Measurements from ENCODE around the gene TMEM252.

DNA sequence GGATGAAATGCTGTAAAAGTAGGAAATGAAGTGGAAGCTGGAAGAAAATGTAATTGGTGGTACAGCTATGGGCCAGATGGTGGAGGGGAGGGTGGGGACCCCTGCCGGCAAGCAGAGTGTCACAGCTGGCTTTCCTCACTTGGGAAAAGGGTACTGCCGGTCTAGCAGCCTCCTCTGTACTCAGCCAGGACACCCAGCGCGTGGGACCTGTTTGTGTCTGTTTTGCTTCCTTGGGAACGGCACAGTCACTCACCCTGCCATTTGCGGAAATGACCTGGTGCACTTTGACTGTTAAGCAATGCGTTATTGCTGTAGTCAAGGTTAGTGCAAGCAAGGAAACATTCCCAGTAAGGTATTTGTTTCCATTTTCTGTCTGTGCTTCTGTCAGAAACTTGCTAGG is 10.1 kb downstream of the TMEM252 start:
- TF ChIP-seq, protein P1, sequence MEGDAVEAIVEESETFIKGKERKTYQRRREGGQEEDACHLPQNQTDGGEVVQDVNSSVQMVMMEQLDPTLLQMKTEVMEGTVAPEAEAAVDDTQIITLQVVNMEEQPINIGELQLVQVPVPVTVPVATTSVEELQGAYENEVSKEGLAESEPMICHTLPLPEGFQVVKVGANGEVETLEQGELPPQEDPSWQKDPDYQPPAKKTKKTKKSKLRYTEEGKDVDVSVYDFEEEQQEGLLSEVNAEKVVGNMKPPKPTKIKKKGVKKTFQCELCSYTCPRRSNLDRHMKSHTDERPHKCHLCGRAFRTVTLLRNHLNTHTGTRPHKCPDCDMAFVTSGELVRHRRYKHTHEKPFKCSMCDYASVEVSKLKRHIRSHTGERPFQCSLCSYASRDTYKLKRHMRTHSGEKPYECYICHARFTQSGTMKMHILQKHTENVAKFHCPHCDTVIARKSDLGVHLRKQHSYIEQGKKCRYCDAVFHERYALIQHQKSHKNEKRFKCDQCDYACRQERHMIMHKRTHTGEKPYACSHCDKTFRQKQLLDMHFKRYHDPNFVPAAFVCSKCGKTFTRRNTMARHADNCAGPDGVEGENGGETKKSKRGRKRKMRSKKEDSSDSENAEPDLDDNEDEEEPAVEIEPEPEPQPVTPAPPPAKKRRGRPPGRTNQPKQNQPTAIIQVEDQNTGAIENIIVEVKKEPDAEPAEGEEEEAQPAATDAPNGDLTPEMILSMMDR (IDR thresholded peaks at IDR 0.05), result peak in 3 of 4 donors; percentile 15 to 31 (median 16)
- TF ChIP-seq POLR2A (IDR thresholded peaks at IDR 0.05), result no peak

Data from right lobe of liver (tissue), 4 donors.